ENCODE measurements around the gene IBA57. TPM values are rescaled to one million over a fixed set of nuclear protein-coding genes. Genes with fewer than 3 reads are reported as not detected.

Gene IBA57
- total and polyA plus RNA-seq, 2 donors, result 1.7 to 4.2 TPM

DNA sequence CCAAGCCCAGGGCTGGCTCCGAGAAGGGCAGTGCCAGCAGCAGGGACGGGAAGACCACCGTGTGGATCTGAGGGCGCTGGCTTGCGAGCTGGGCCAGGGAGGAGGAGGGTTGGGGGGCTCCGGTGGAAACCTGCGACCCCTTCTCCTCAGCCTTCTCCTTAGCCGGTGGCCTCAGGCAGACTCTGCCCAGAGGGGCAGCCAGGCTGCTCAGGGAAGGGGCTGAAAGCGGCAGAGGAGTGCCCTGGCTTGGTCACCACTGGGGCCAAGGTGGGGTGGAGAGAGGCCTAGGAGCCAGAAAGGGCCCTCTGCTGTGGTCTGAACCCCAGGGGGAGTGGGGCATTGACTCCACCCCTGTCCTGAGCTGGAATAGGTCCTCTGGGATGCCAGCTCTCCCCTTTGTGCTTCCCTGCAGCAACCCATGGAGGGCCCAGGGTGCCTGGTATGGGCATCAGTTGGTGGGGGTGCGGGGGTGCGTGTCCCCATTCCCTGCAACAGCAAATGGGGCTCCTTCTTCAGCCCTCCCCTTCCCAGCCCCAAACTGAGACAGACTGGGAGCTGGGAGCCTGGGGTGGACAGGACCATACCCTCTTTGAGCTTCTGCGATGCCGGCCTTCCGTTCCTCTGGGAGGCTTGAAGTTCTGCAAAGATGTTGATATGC is 6.5 kb upstream of the IBA57 start:
- 95% methylated on average over 14 of the region's 14 CpGs for WGBS
- DNase-seq (ENCODE audit: low read depth in 6 of 9, low spot score in 9 of 9), result no peak
- peaks cover 36 to 68% of the 10 kb centered on the region in 2 donors for H3K4me1 ChIP-seq (ENCODE audit: control insufficient read depth in 2 of 2, insufficient read depth in 2 of 2, low read length in 2 of 2)
- H3K27ac ChIP-seq (ENCODE audit: low read depth in 1 of 2, low read length in 1 of 2), result no peak overlapping the region
- peaks cover 0 to 3% of the 10 kb centered on the region in 2 donors for H3K9me3 ChIP-seq (ENCODE audit: control insufficient read depth in 2 of 2, insufficient read depth in 1 of 2, low read length in 1 of 2)
- peaks cover 0 to 11% of the 10 kb centered on the region in 2 donors for H3K27me3 ChIP-seq (ENCODE audit: control insufficient read depth in 2 of 2, insufficient read depth in 1 of 2, low read length in 1 of 2)
- no peaks in the 10 kb centered on the region for H3K36me3 ChIP-seq (ENCODE audit: control insufficient read depth in 2 of 2, insufficient read depth in 2 of 2, low read length in 1 of 2)
- H3K4me3 ChIP-seq (ENCODE audit: low read length in 2 of 2), result no peak overlapping the region

DNA sequence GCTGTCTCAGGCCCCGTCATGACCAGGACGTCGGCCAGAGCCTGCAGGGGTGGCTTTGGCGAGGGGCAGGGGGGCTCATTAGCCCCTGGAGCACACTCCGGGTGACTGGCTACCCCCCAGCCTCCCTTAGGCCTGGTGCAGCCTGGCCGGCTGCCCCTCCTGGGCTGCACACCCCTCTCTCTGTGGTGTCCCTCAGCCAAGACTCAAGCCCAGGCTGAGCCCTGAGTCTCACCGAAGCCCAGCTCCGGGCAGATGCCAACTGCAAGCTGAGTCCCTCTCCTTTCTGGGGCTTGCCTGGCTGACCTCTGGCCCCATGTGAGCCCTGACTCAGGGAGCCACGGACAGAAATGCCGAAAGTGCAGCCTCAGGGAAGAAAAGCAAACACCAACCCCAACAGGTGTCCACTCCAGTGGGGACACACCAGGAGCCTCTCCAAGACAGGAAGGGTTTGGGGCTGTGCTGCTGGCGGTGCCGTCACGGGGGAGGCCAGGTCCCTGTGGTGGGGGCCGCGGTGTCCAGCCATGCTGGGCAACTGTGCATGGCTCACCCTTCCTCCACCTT is 5.3 kb upstream of the IBA57 start:
- H3K27me3 ChIP-seq (ENCODE audit: control insufficient read depth in 2 of 2, insufficient read depth in 1 of 2, low read length in 1 of 2), result peaks cover 0 to 11% of the 10 kb centered on the region in 2 donors
- peaks cover 0 to 3% of the 10 kb centered on the region in 2 donors for H3K9me3 ChIP-seq (ENCODE audit: control insufficient read depth in 2 of 2, insufficient read depth in 1 of 2, low read length in 1 of 2)
- H3K27ac ChIP-seq (ENCODE audit: low read depth in 1 of 2, low read length in 1 of 2), result no peak overlapping the region
- WGBS, result 96% methylated on average over 15 of the region's 15 CpGs
- H3K4me3 ChIP-seq (ENCODE audit: low read length in 2 of 2), result no peak overlapping the region
- DNase-seq (ENCODE audit: low read depth in 6 of 9, low spot score in 9 of 9), result no peak
- H3K36me3 ChIP-seq (ENCODE audit: control insufficient read depth in 2 of 2, insufficient read depth in 2 of 2, low read length in 1 of 2), result no peaks in the 10 kb centered on the region
- peaks cover 29 to 68% of the 10 kb centered on the region in 2 donors for H3K4me1 ChIP-seq (ENCODE audit: control insufficient read depth in 2 of 2, insufficient read depth in 2 of 2, low read length in 2 of 2)

GRCh38 chr1:228161362-228161761 is 4.2 kb upstream of the IBA57 start:
- no peaks in the 10 kb centered on the region for H3K36me3 ChIP-seq (ENCODE audit: control insufficient read depth in 2 of 2, insufficient read depth in 2 of 2, low read length in 1 of 2)
- no peak overlapping the region for H3K4me3 ChIP-seq (ENCODE audit: low read length in 2 of 2)
- H3K4me1 ChIP-seq (ENCODE audit: control insufficient read depth in 2 of 2, insufficient read depth in 2 of 2, low read length in 2 of 2), result peaks cover 18 to 59% of the 10 kb centered on the region in 2 donors
- H3K27ac ChIP-seq (ENCODE audit: low read depth in 1 of 2, low read length in 1 of 2), result no peak overlapping the region
- WGBS, result 88% methylated on average over 7 of the region's 7 CpGs
- peaks cover 0 to 3% of the 10 kb centered on the region in 2 donors for H3K9me3 ChIP-seq (ENCODE audit: control insufficient read depth in 2 of 2, insufficient read depth in 1 of 2, low read length in 1 of 2)
- peaks cover 0 to 11% of the 10 kb centered on the region in 2 donors for H3K27me3 ChIP-seq (ENCODE audit: control insufficient read depth in 2 of 2, insufficient read depth in 1 of 2, low read length in 1 of 2)
- DNase-seq (ENCODE audit: low read depth in 6 of 9, low spot score in 9 of 9), result no peak

GRCh38 chr1:228161866-228162265 is 3.7 kb upstream of the IBA57 start:
- H3K4me1 ChIP-seq (ENCODE audit: control insufficient read depth in 2 of 2, insufficient read depth in 2 of 2, low read length in 2 of 2), result peaks cover 13 to 58% of the 10 kb centered on the region in 2 donors
- no peak for DNase-seq (ENCODE audit: low read depth in 6 of 9, low spot score in 9 of 9)
- WGBS, result 97% methylated on average over 9 of the region's 9 CpGs

GRCh38 chr1:228162286-228163006 is 3.2 kb upstream of the IBA57 start:
- H3K4me1 ChIP-seq (ENCODE audit: control insufficient read depth in 2 of 2, insufficient read depth in 2 of 2, low read length in 2 of 2), result peaks cover 7 to 52% of the 10 kb centered on the region in 2 donors
- peaks cover 0 to 11% of the 10 kb centered on the region in 2 donors for H3K27me3 ChIP-seq (ENCODE audit: control insufficient read depth in 2 of 2, insufficient read depth in 1 of 2, low read length in 1 of 2)
- peak overlapping the region; percentile 28 to 40 for H3K27ac ChIP-seq (ENCODE audit: low read depth in 1 of 2, low read length in 1 of 2)
- H3K36me3 ChIP-seq (ENCODE audit: control insufficient read depth in 2 of 2, insufficient read depth in 2 of 2, low read length in 1 of 2), result no peaks in the 10 kb centered on the region
- no peak overlapping the region for H3K4me3 ChIP-seq (ENCODE audit: low read length in 2 of 2)
- peak in 1 of 9 donors; percentile 33 for DNase-seq (ENCODE audit: low read depth in 6 of 9, low spot score in 9 of 9)
- no peaks in the 10 kb centered on the region for H3K9me3 ChIP-seq (ENCODE audit: control insufficient read depth in 2 of 2, insufficient read depth in 1 of 2, low read length in 1 of 2)
- 42% methylated on average over 14 of the region's 14 CpGs for WGBS

More at GRCh38 chr1:228161866-228162265, 3.7 kb upstream of the IBA57 start:
- Histone ChIP-seq H3K4me3 (ENCODE audit: low read length in 2 of 2) (no peak overlapping the region), H3K27me3 (ENCODE audit: control insufficient read depth in 2 of 2, insufficient read depth in 1 of 2, low read length in 1 of 2) (peaks cover 0 to 11% of the 10 kb centered on the region in 2 donors), H3K36me3 (ENCODE audit: control insufficient read depth in 2 of 2, insufficient read depth in 2 of 2, low read length in 1 of 2) (no peaks in the 10 kb centered on the region), H3K9me3 (ENCODE audit: control insufficient read depth in 2 of 2, insufficient read depth in 1 of 2, low read length in 1 of 2) (peaks cover 0 to 2% of the 10 kb centered on the region in 2 donors), H3K27ac (ENCODE audit: low read depth in 1 of 2, low read length in 1 of 2) (no peak overlapping the region)

DNA sequence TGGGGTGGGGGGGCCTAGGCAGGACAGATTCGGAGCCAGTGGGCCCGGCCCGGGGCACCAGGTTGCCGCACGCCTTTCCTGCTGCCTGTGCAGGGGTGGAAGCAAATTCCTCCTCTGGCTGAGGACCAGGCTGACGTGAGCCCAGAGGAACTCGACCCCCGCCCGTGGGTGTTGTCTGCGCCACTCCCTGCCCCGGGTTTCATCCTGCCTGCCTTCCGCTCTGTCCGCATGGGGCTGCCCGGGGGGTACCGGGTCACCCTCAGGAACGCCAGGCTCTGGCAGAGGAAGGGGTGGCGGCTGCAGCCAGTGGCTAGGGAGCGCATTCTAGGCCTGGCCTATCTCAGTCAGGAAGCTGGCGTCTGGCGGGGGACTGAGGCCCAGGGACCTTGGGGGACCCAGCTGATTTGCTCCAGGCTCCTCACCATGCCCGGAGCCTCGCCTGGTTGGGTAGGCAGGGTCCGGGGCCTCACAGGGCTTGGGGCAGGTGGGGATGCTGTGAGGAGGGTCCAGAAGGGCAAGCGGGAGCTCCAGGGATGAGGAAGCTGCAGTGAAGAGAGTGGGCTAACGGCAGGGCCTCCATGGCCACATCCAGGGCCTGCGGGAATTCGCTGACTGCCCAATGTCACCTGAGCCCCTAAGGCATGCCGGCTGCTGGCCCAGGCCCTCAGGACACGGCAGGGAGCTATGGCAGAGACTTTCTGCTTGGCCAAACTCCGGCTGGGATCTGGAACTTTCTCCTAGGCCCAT is 2.4 kb upstream of the IBA57 start:
- Histone ChIP-seq H3K36me3 (ENCODE audit: control insufficient read depth in 2 of 2, insufficient read depth in 2 of 2, low read length in 1 of 2) (peaks cover 0 to 2% of the 10 kb centered on the region in 2 donors), H3K4me3 (ENCODE audit: low read length in 2 of 2) (no peak overlapping the region), H3K9me3 (ENCODE audit: control insufficient read depth in 2 of 2, insufficient read depth in 1 of 2, low read length in 1 of 2) (no peaks in the 10 kb centered on the region), H3K27ac (ENCODE audit: low read depth in 1 of 2, low read length in 1 of 2) (peak overlapping the region in 1 of 2 donors; percentile 40), H3K27me3 (ENCODE audit: control insufficient read depth in 2 of 2, insufficient read depth in 1 of 2, low read length in 1 of 2) (peaks cover 0 to 11% of the 10 kb centered on the region in 2 donors), H3K4me1 (ENCODE audit: control insufficient read depth in 2 of 2, insufficient read depth in 2 of 2, low read length in 2 of 2) (peaks cover 6 to 48% of the 10 kb centered on the region in 2 donors)
- no peak for DNase-seq (ENCODE audit: low read depth in 6 of 9, low spot score in 9 of 9)
- WGBS, result 78% methylated on average over 30 of the region's 30 CpGs

- no peaks in the 10 kb centered on the region for H3K9me3 ChIP-seq (ENCODE audit: control insufficient read depth in 2 of 2, insufficient read depth in 1 of 2, low read length in 1 of 2)
- no peak for DNase-seq (ENCODE audit: low read depth in 6 of 9, low spot score in 9 of 9)
- no peak overlapping the region for H3K27ac ChIP-seq (ENCODE audit: low read depth in 1 of 2, low read length in 1 of 2)
- H3K27me3 ChIP-seq (ENCODE audit: control insufficient read depth in 2 of 2, insufficient read depth in 1 of 2, low read length in 1 of 2), result peaks cover 0 to 9% of the 10 kb centered on the region in 2 donors
- H3K4me1 ChIP-seq (ENCODE audit: control insufficient read depth in 2 of 2, insufficient read depth in 2 of 2, low read length in 2 of 2), result peaks cover 6 to 48% of the 10 kb centered on the region in 2 donors
- H3K4me3 ChIP-seq (ENCODE audit: low read length in 2 of 2), result no peak overlapping the region
- peaks cover 4 to 5% of the 10 kb centered on the region in 2 donors for H3K36me3 ChIP-seq (ENCODE audit: control insufficient read depth in 2 of 2, insufficient read depth in 2 of 2, low read length in 1 of 2)
- WGBS, result 98% methylated on average over 10 of the region's 10 CpGs
These were observed 1.7 kb upstream of the IBA57 start for GRCh38 chr1:228163776-228164519.

- no peak for DNase-seq (ENCODE audit: low read depth in 6 of 9, low spot score in 9 of 9)
- Histone ChIP-seq H3K27ac (ENCODE audit: low read depth in 1 of 2, low read length in 1 of 2) (peak overlapping the region; percentile 90 to 91), H3K4me3 (ENCODE audit: low read length in 2 of 2) (peak overlapping the region; percentile 64 to 86), H3K27me3 (ENCODE audit: control insufficient read depth in 2 of 2, insufficient read depth in 1 of 2, low read length in 1 of 2) (peaks cover 0 to 3% of the 10 kb centered on the region in 2 donors), H3K4me1 (ENCODE audit: control insufficient read depth in 2 of 2, insufficient read depth in 2 of 2, low read length in 2 of 2) (peaks cover 6 to 48% of the 10 kb centered on the region in 2 donors), H3K9me3 (ENCODE audit: control insufficient read depth in 2 of 2, insufficient read depth in 1 of 2, low read length in 1 of 2) (no peaks in the 10 kb centered on the region), H3K36me3 (ENCODE audit: control insufficient read depth in 2 of 2, insufficient read depth in 2 of 2, low read length in 1 of 2) (peaks cover 4 to 5% of the 10 kb centered on the region in 2 donors)
- 62% methylated on average over 20 of the region's 20 CpGs for WGBS
These were observed 838 bp upstream of the IBA57 start for GRCh38 chr1:228164561-228165371.

Data from thymus (tissue), 11 donors.